Hepatic stellate cell (primary cell): ENCODE data around the gene FAXC.
A peak's percentile ranks its signal among the peaks of the same experiment; 100 is the strongest.
"Not testable (repeated sequence)": the region's sequence is repeated elsewhere in the genome, so short reads cannot be mapped to it uniquely, and the experiment has no call there.

Source experiments
- DNase-seq: peaks from one replicate; pipeline ENCODE4 v3.0.0; 2011; ENCODE audit warnings: low spot score

FAXC gene

GRCh38 chr6:99285881-99286280 is 63.6 kb downstream of the FAXC start:
- DNase-seq, result no peak

- DNase-seq, result peak; percentile 16
These were observed 66.9 kb downstream of the FAXC start for GRCh38 chr6:99282479-99283062.

- DNase-seq, result no peak
These were observed 72.7 kb downstream of the FAXC start for GRCh38 chr6:99276747-99277146.

- DNase-seq, result no peak
These were observed 78.6 kb downstream of the FAXC start for GRCh38 chr6:99270826-99271225.

GRCh38 chr6:99270030-99270429 is 79.4 kb downstream of the FAXC start:
- no peak for DNase-seq

- DNase-seq, result no peak
These were observed 80.3 kb downstream of the FAXC start for GRCh38 chr6:99269207-99269606.

GRCh38 chr6:99266996-99267395 is 82.5 kb downstream of the FAXC start:
- DNase-seq, result not testable (repeated sequence)

- not testable (repeated sequence) for DNase-seq
These were observed 84.0 kb downstream of the FAXC start for GRCh38 chr6:99265447-99265846.

GRCh38 chr6:99254616-99255550 is 94.6 kb downstream of the FAXC start:
- no peak for DNase-seq

- no peak for DNase-seq
These were observed 96.2 kb downstream of the FAXC start for GRCh38 chr6:99253271-99253670.

- DNase-seq, result no peak
These were observed 97.1 kb downstream of the FAXC start for GRCh38 chr6:99252421-99252820.

- DNase-seq, result no peak
These were observed 99.0 kb downstream of the FAXC start for GRCh38 chr6:99250476-99250875.

GRCh38 chr6:99246602-99247001 is 102.9 kb downstream of the FAXC start:
- DNase-seq, result no peak

- peak; percentile 11 for DNase-seq
These were observed 107.5 kb downstream of the FAXC start for GRCh38 chr6:99241905-99242534.

- DNase-seq, result no peak
These were observed 113.5 kb downstream of the FAXC start for GRCh38 chr6:99236010-99236409.

- no peak for DNase-seq
These were observed 116.3 kb downstream of the FAXC start for GRCh38 chr6:99233219-99233618.

- DNase-seq, result no peak
These were observed 117.4 kb downstream of the FAXC start for GRCh38 chr6:99232056-99232455.

GRCh38 chr6:99225172-99225571 is 124.3 kb downstream of the FAXC start:
- no peak for DNase-seq
